HG03432 (cell line): Measurements from ENCODE around the gene MXRA8.
A peak's percentile ranks its signal among the peaks of the same experiment; 100 is the strongest.

ENCODE experiments used
- ATAC-seq: cut with Tn5 transposase; IDR thresholded peaks from one replicate; pipeline ENCODE4 v1.9.1; 2021; ENCODE audit warnings: mild to moderate bottlenecking, moderate library complexity; ENCODE audit not compliant: unreplicated experiment

MXRA8 gene

GRCh38 chr1:1336931-1337792, 21.2 kb downstream of the MXRA8 start:
- ATAC-seq: no peak

DNA sequence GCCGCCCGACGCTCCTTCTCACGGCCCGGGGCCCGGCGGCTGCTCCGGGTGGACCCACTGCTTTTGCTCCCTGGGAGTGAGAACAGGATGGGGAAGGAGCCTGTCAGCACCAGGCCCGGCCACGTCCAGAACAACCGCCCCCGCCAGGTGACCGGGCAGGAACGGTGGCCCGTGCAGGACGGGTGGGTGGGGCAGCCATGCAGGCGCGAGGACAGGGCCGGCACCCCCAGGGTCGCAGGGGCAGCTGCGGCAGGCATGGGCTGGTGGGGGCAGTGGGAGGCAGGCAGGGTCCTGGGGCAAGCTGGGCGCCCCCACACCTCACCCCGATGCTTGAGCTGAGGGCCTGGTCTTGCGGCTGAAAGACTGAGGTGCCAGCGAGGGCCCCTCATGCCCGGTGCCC, 21.9 kb downstream of the MXRA8 start:
- no peak for ATAC-seq

- ATAC-seq: no peak
Observed at GRCh38 chr1:1335792-1336248, 22.5 kb downstream of the MXRA8 start.

- no peak for ATAC-seq
Observed at GRCh38 chr1:1335283-1335682, 23.1 kb downstream of the MXRA8 start.

- ATAC-seq: no peak
Observed at GRCh38 chr1:1334835-1335234, 23.5 kb downstream of the MXRA8 start.

GRCh38 chr1:1333551-1334241, 24.7 kb downstream of the MXRA8 start:
- ATAC-seq: no peak

DNA sequence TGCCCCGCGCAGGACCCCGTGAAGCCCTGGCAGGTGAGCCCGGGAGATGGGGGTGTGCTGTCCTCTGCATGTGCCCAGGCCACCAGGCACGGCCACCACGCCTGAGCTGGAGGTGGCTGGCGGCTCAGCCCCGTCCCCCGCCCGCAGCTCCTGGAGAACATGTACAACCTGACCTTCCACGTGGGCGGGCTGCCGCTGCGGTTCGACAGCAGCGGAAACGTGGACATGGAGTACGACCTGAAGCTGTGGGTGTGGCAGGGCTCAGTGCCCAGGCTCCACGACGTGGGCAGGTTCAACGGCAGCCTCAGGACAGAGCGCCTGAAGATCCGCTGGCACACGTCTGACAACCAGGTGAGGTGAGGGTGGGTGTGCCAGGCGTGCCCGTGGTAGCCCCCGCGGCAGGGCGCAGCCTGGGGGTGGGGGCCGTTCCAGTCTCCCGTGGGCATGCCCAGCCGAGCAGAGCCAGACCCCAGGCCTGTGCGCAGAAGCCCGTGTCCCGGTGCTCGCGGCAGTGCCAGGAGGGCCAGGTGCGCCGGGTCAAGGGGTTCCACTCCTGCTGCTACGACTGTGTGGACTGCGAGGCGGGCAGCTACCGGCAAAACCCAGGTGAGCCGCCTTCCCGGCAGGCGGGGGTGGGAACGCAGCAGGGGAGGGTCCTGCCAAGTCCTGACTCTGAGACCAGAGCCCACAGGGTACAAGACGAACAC, 25.4 kb downstream of the MXRA8 start:
- no peak for ATAC-seq

DNA sequence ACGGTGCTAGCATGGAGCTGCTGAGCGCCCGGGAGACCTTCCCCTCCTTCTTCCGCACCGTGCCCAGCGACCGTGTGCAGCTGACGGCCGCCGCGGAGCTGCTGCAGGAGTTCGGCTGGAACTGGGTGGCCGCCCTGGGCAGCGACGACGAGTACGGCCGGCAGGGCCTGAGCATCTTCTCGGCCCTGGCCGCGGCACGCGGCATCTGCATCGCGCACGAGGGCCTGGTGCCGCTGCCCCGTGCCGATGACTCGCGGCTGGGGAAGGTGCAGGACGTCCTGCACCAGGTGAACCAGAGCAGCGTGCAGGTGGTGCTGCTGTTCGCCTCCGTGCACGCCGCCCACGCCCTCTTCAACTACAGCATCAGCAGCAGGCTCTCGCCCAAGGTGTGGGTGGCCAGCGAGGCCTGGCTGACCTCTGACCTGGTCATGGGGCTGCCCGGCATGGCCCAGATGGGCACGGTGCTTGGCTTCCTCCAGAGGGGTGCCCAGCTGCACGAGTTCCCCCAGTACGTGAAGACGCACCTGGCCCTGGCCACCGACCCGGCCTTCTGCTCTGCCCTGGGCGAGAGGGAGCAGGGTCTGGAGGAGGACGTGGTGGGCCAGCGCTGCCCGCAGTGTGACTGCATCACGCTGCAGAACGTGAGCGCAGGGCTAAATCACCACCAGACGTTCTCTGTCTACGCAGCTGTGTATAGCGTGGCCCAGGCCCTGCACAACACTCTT, 26.2 kb downstream of the MXRA8 start:
- no peak for ATAC-seq

- ATAC-seq: no peak
Observed at GRCh38 chr1:1331068-1331965, 27.0 kb downstream of the MXRA8 start, which contains the start of gene TAS1R3. TSS of gene TAS1R3 (plus strand) at chr1:1331280. CDS start at chr1:1331346, 66 bp downstream.

DNA sequence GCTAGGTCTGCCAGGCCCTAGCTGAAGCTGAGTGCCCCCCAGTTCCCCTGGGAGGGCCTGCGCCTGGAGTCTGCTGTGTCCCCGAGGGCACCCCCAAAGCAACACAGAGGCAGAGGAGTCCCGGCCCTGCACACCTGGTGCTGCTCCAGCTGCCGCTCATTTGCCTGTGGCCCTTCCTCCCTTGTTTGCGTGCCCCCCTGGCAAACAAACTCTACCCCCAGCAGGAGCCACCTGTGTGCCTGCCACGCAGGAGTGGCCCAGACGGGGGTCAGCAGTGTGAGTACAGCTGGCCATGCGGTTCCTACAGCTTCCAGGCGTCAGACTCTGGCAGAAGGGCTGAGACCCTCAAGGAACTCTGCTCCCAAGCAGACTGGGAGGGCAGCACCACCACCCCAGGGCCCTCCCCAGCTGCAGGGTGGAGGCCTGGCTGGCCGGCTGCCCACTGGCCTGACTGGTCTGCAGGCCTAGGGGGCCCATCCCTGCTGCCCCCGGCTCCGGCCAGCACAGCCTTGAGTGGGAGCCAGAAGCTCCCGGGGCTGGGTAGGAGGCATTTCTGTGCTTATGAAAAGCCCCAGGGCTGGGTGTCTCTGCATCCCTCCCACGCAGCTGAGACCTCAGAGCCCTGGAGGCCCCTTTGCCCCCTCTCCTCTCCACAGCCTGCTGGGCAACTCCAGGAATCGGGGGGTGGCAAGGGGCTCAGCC, 27.8 kb downstream of the MXRA8 start:
- ATAC-seq: no peak

DNA sequence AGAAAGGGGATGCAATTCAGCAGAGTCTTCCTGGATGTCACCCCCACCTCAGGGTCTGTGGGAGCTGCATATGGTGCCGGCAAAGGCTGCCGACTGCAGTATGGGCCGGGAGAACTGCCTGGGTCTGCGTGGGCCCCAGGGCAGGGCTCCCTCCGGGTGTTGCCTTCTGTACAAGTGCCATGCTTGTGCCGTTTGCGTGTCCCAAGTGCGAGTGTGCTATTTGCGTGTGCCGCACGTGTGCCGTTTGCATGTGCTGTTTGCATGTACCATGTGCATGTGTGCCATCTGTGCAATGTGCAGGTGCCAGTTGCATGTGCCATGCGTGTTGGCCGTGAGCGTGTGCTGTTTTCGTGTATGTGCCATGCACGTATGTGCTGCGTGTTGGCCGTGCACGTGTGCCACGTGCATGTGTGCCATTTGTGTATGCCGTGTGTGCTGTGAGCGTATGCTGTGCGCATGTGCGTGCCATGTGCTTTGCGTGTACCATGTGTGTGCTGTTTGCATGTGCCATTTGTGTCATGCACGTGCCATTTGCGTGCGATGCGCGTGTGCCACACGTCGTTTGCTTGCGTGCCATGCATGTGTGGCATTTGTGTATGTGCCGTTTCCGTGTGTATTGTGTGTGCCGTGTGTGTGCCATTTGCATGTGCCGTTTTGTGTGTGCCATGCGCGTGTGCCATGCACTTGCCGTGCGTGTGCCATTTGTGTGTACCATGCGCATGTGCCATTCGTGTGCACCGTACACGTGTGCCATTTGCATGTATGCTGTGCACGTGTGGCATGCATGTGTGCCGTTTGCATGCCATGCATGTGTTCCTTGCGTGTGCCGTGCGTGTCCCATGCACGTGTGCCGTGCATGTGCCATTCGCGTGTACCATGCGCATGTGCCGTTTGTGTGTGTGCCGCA, 28.8 kb downstream of the MXRA8 start:
- no peak for ATAC-seq

- no peak for ATAC-seq
Observed at GRCh38 chr1:1328254-1328653, 30.1 kb downstream of the MXRA8 start.

GRCh38 chr1:1327291-1327690, 31.1 kb downstream of the MXRA8 start:
- no peak for ATAC-seq

- ATAC-seq: no peak
Observed at GRCh38 chr1:1326075-1326605, 32.2 kb downstream of the MXRA8 start.

DNA sequence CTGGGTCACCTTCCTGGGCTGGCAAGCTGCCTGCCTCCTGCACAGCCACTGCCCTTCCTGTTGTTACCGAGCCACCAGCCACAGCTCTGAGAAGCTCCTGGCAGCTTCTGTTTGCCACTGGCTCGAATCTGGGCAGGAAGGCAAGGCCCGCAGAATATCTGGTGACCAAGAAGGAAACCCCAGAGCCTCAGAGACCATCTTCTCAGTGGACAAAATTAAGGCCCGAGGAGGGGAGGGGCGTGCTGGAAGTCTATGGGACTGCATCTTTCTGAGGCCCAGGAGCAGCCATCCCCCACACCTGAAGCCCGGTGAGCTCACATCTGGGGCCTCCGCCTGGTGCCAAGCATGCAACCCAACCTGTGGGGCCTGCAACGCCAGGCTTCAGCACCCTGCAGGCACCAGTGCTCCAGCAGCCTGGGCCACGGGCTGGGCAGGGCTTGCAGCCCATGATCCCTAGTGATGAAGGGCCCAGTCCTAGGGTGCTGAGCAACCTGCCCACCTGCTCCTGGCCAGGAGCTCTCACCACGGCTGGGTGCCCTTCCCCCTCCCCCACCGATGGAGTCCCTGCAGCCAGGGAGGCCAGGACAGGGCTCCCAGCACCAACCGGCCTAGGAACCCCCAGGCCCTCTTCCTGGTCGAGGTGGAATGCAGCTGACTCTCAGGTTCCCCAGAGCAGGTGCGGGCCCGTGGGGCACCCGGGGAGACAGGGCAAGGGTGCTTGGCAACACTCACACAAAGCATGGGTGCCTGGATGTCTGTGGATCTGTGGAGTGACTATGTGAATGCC, 32.9 kb downstream of the MXRA8 start:
- no peak for ATAC-seq

- peak; percentile 72 for ATAC-seq
Observed at GRCh38 chr1:1324524-1325287, 33.6 kb downstream of the MXRA8 start, which contains the start of the genes CPTP and INTS11. TSS of gene CPTP (plus strand) at chr1:1324802. CDS start at chr1:1326911, 2,109 bp downstream. TSS of gene INTS11 (minus strand) at chr1:1324660. CDS start at chr1:1324608, 52 bp downstream.
